ENCODE data around the gene AMELY.
"Not testable (repeated sequence)": the region's sequence is repeated elsewhere in the genome, so short reads cannot be mapped to it uniquely, and the experiment has no call there.

The AMELY gene

GRCh38 chrY:6911253-6911881 lies at the start of gene AMELY:
TSS of gene AMELY (minus strand) at chrY:6911752. CDS start at chrY:6872608, 39,144 bp downstream.
- DNase-seq: no peak

GRCh38 chrY:6949947-6950346 lies 38.4 kb upstream of the AMELY start:
- DNase-seq: no peak

GRCh38 chrY:6948378-6948777 lies 36.8 kb upstream of the AMELY start:
- DNase-seq: no peak

- DNase-seq: no peak
These were observed 36.1 kb upstream of the AMELY start for GRCh38 chrY:6947695-6948094.

- DNase-seq: no peak
These were observed 23.9 kb upstream of the AMELY start for GRCh38 chrY:6935497-6935896.

- DNase-seq: no peak
These were observed 20.3 kb upstream of the AMELY start for GRCh38 chrY:6931779-6932396.

GRCh38 chrY:6929237-6929636 lies 17.7 kb upstream of the AMELY start:
- no peak for DNase-seq

- no peak for DNase-seq
These were observed 16.7 kb upstream of the AMELY start for GRCh38 chrY:6928265-6928664.

GRCh38 chrY:6921061-6921460 lies 9.5 kb upstream of the AMELY start:
- no peak for DNase-seq

GRCh38 chrY:6913362-6913761 lies 1.8 kb upstream of the AMELY start:
- DNase-seq: no peak

- DNase-seq: no peak
These were observed 940 bp downstream of the AMELY start, which contains the start of gene TBL1Y for GRCh38 chrY:6910372-6911252. TSS of gene TBL1Y (plus strand) at chrY:6910697. CDS start at chrY:7025085, 114,388 bp downstream.

- DNase-seq: no peak
These were observed 1.7 kb downstream of the AMELY start for GRCh38 chrY:6909856-6910255.

- no peak for DNase-seq
These were observed 2.4 kb downstream of the AMELY start for GRCh38 chrY:6909118-6909521.

- DNase-seq: not testable (repeated sequence)
These were observed 3.5 kb downstream of the AMELY start for GRCh38 chrY:6908021-6908420.

GRCh38 chrY:6907591-6907990 lies 4.0 kb downstream of the AMELY start:
- DNase-seq: no peak

GRCh38 chrY:6902116-6902515 lies 9.4 kb downstream of the AMELY start:
- not testable (repeated sequence) for DNase-seq

GRCh38 chrY:6895236-6895635 lies 16.3 kb downstream of the AMELY start:
- no peak for DNase-seq

- no peak for DNase-seq
These were observed 17.1 kb downstream of the AMELY start for GRCh38 chrY:6894496-6894895.

GRCh38 chrY:6849384-6849783 lies 62.2 kb downstream of the AMELY start:
- no peak for DNase-seq

GRCh38 chrY:6842650-6843049 lies 68.9 kb downstream of the AMELY start:
- DNase-seq: not testable (repeated sequence)
